CD14-positive monocyte (primary cell): Measurements from ENCODE around the gene UNK. TPM values are rescaled to one million over a fixed set of nuclear protein-coding genes. Genes with fewer than 3 reads are reported as not detected.

Experiments
- DNase-seq, 3 donors: peaks; one replicate each; pipeline ENCODE4 v3.0.0-alpha.2; 2011 to 2022
- H2AFZ ChIP-seq: 2 replicates; pipeline ENCODE4 v1.6.0; 2012; ENCODE audit warnings: mild to moderate bottlenecking, low read depth, low read length, inconsistent platforms; ENCODE audit not compliant: insufficient read depth, poor library complexity, severe bottlenecking
- H3K27ac ChIP-seq, 2 donors: 1 replicate in 1 of 2; 2 replicates in 1 of 2; pipeline ENCODE4 v1.5.1; 2012 to 2013; ENCODE audit warnings: low read length in 2 of 2, control low read depth in 1 of 2, inconsistent platforms in 1 of 2, low read depth in 1 of 2, mild to moderate bottlenecking in 1 of 2
- H3K27me3 ChIP-seq, 2 donors: one replicate each; pipeline versions ENCODE4 v1.6.0 to v1.6.1; 2011 to 2013; ENCODE audit warnings: low read length in 2 of 2; ENCODE audit not compliant: control insufficient read depth in 2 of 2, insufficient read depth in 2 of 2
- H3K36me3 ChIP-seq, 2 donors: replicated peaks in 1 of 2; 1 replicate in 1 of 2; 2 replicates in 1 of 2; pipeline versions ENCODE4 v1.5.1 to v1.6.1; 2012 to 2013; ENCODE audit warnings: low read length in 2 of 2, control low read depth in 1 of 2, inconsistent platforms in 1 of 2, mild to moderate bottlenecking in 1 of 2; ENCODE audit not compliant: insufficient read depth in 2 of 2, control insufficient read depth in 1 of 2
- H3K4me1 ChIP-seq, 2 donors: 1 replicate in 1 of 2; 2 replicates in 1 of 2; pipeline versions ENCODE4 v1.5.1 to v1.6.1; 2012 to 2013; ENCODE audit warnings: low read length in 2 of 2, control low read depth in 1 of 2, inconsistent platforms in 1 of 2, mild to moderate bottlenecking in 1 of 2, moderate library complexity in 1 of 2; ENCODE audit not compliant: insufficient read depth in 2 of 2, control insufficient read depth in 1 of 2
- H3K4me2 ChIP-seq: replicated peaks from 2 replicates; pipeline ENCODE3; 2012; ENCODE audit warnings: low read length, moderate library complexity, mild to moderate bottlenecking; ENCODE audit not compliant: poor library complexity, severe bottlenecking; ENCODE audit errors: extremely low read depth
- H3K4me3 ChIP-seq, 3 experiments: fragments of 200-600 bp in 1 of 3; sonication (generic) in 1 of 3; replicated peaks in 1 of 3; 1 replicate in 2 of 3; 2 replicates in 1 of 3; pipeline ENCODE4 v1.5.1; 2011 to 2013; ENCODE audit warnings: low read length in 3 of 3, mild to moderate bottlenecking in 3 of 3, control low read depth in 2 of 3, low read depth in 2 of 3, inconsistent platforms in 1 of 3, moderate library complexity in 1 of 3
- H3K79me2 ChIP-seq: 2 replicates; pipeline ENCODE4 v1.6.0; 2012; ENCODE audit warnings: mild to moderate bottlenecking, control low read depth, inconsistent platforms, low read length, moderate library complexity; ENCODE audit not compliant: insufficient read depth
- H3K9ac ChIP-seq: 2 replicates; pipeline ENCODE4 v1.6.0; 2017; ENCODE audit warnings: low read length, mild to moderate bottlenecking; ENCODE audit not compliant: insufficient read depth, poor library complexity, severe bottlenecking
- H3K9me3 ChIP-seq, 2 donors: replicated peaks in 1 of 2; 1 replicate in 1 of 2; 2 replicates in 1 of 2; pipeline versions ENCODE4 v1.5.1 to v1.6.1; 2012 to 2013; ENCODE audit warnings: low read length in 2 of 2, control low read depth in 1 of 2; ENCODE audit not compliant: control insufficient read depth in 1 of 2, insufficient read depth in 1 of 2
- H4K20me1 ChIP-seq: 2 replicates; pipeline ENCODE4 v1.6.0; 2012; ENCODE audit warnings: mild to moderate bottlenecking, low read length, control low read depth, moderate library complexity; ENCODE audit not compliant: insufficient read depth
- H3K27ac Mint-ChIP-seq, 7 donors: one replicate each; pipeline ENCODE4 v1.8.0; 2020; ENCODE audit warnings: mild to moderate bottlenecking in 7 of 7, mixed read lengths in 7 of 7, moderate library complexity in 6 of 7, inconsistent platforms in 2 of 7
- H3K27me3 Mint-ChIP-seq, 3 donors: one replicate each; pipeline ENCODE4 v1.8.0; 2021 to 2022; ENCODE audit warnings: low read depth in 3 of 3, mild to moderate bottlenecking in 3 of 3, mixed read lengths in 3 of 3, moderate library complexity in 3 of 3, inconsistent platforms in 1 of 3
- H3K36me3 Mint-ChIP-seq, 2 donors: one replicate each; pipeline ENCODE4 v1.8.0; 2020; ENCODE audit warnings: mixed read lengths in 2 of 2, inconsistent platforms in 1 of 2, mild to moderate bottlenecking in 1 of 2
- H3K4me1 Mint-ChIP-seq: one replicate; pipeline ENCODE4 v1.8.0; 2020; ENCODE audit warnings: mild to moderate bottlenecking, mixed read lengths
- H3K4me3 Mint-ChIP-seq, 2 donors: one replicate each; pipeline ENCODE4 v1.8.0; 2020; ENCODE audit warnings: mild to moderate bottlenecking in 2 of 2, mixed read lengths in 2 of 2, moderate library complexity in 1 of 2
- H3K9me3 Mint-ChIP-seq, 7 donors: one replicate each; pipeline ENCODE4 v1.8.0; 2020 to 2022; ENCODE audit warnings: mixed read lengths in 7 of 7, mild to moderate bottlenecking in 6 of 7, moderate library complexity in 6 of 7, inconsistent platforms in 2 of 7
- CTCF ChIP-seq: fragments of 200-600 bp; IDR thresholded peaks from one replicate; pipeline ENCODE4 v1.8.0; 2022; ENCODE audit warnings: antibody characterized with exemption, mild to moderate bottlenecking
- WGBS: methylation state at CpG from one replicate; pipeline ENCODE4 v1.1.5; 2013; ENCODE audit warnings: missing lambda C conversion rate; ENCODE audit not compliant: insufficient coverage; 5-methylcytosine and 5-hydroxymethylcytosine counted together
- intact Hi-C, 2 donors: fragments of 100-400 bp; cut with micrococcal nuclease; formaldehyde crosslinking; loops; one replicate each; pipeline versions ENCODE4 v1.15.0 to v1.15.1; 2023
- polyA plus RNA-seq, 3 donors: library from polyadenylated mRNA; depleted of rRNA in 1 of 3; unstranded in 2 of 3; stranded (reverse) in 1 of 3; fragments of 300-500 nt in 2 of 3; fragments of >200 nt in 1 of 3; fragmentation: Illumina TruSeq in 2 of 3; gene quantifications; 1 replicate in 2 of 3; 2 replicates in 1 of 3; pipeline ENCODE4 v1.2.3, GENCODE V29; 2012 to 2021

Gene UNK
- polyA plus RNA-seq, 3 donors: 6.3 to 12.9 (median 7.8) TPM

DNA sequence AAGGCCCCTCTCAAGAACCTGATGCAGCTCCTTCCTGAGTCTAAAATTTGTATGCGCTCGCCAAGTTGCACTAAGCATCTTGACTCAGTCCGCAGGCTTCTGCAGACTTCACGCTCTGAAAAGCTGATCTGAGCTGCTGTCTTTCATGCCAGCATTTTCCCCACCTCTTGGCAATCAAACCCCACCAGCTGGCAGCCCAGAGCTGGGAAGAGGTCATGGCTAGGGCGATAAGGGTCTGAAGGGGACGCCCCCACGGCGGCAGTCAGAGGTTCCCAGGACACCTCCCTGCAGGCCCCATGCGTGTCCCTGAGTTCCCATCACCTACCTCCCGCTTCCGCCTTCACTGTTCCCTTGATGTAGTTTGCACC is 64.7 kb downstream of the UNK start:
- no peak overlapping the region for H3K27ac ChIP-seq

GRCh38 chr17:75849724-75850123 is 65.1 kb downstream of the UNK start:
- peaks cover 58 to 73% of the 10 kb centered on the region in 2 donors for H3K36me3 Mint-ChIP-seq
- Histone ChIP-seq H3K4me3 (no peak overlapping the region), H2AFZ (no peak overlapping the region), H3K9ac (no peak overlapping the region), H3K4me1 (peaks cover 30 to 48% of the 10 kb centered on the region in 2 donors), H3K79me2 (peaks cover 36% of the 10 kb centered on the region), H3K27ac (no peak overlapping the region), H3K4me2 (no peak overlapping the region), H3K27me3 (no peaks in the 10 kb centered on the region), H4K20me1 (peaks cover 63% of the 10 kb centered on the region), H3K36me3 (peaks cover 55 to 61% of the 10 kb centered on the region in 2 donors), H3K9me3 (no peaks in the 10 kb centered on the region)
- H3K27me3 Mint-ChIP-seq: no peaks in the 10 kb centered on the region
- peaks cover 33% of the 10 kb centered on the region for H3K4me1 Mint-ChIP-seq
- intact Hi-C loops: loop anchor here (5.0 to 10.0 kb wide), 2 partner anchors 72 to 185 kb away; partner anchors contain the start of genes RECQL5 (in 1 of the 2) and SAP30BP (in 1 of the 2)
- no peak overlapping the region for H3K4me3 Mint-ChIP-seq
- 87% methylated on average over 9 of the region's 9 CpGs for WGBS
- H3K9me3 Mint-ChIP-seq: peaks cover 0 to 2% (median 0%) of the 10 kb centered on the region in 7 donors
- H3K27ac Mint-ChIP-seq: peak overlapping the region in 2 of 7 donors; percentile 3 to 54
- no peak for DNase-seq
- TF ChIP-seq CTCF: no peak

More for the DNA sequence above, 64.7 kb downstream of the UNK start:
- H3K4me3 ChIP-seq: no peak overlapping the region
- no peak overlapping the region for H3K9ac ChIP-seq
- Mint-ChIP-seq H3K36me3 (peaks cover 58 to 73% of the 10 kb centered on the region in 2 donors), H3K27me3 (no peaks in the 10 kb centered on the region), H3K9me3 (peaks cover 0 to 2% (median 0%) of the 10 kb centered on the region in 7 donors), H3K4me1 (peaks cover 29% of the 10 kb centered on the region), H3K27ac (peak overlapping the region in 1 of 7 donors; percentile 3), H3K4me3 (no peak overlapping the region)
- H3K27me3 ChIP-seq: no peaks in the 10 kb centered on the region
- no peak overlapping the region for H2AFZ ChIP-seq
- H3K36me3 ChIP-seq: peaks cover 55 to 61% of the 10 kb centered on the region in 2 donors
- TF ChIP-seq CTCF: no peak
- peaks cover 30 to 48% of the 10 kb centered on the region in 2 donors for H3K4me1 ChIP-seq
- intact Hi-C loops: loop anchor here (5.0 to 10.0 kb wide), 2 partner anchors 72 to 184 kb away; partner anchors contain the start of genes RECQL5 (in 1 of the 2) and SAP30BP (in 1 of the 2)
- H3K4me2 ChIP-seq: no peak overlapping the region
- WGBS: 97% methylated on average over 10 of the region's 11 CpGs
- no peak for DNase-seq
- H4K20me1 ChIP-seq: peaks cover 63% of the 10 kb centered on the region
- peaks cover 33% of the 10 kb centered on the region for H3K79me2 ChIP-seq
- H3K9me3 ChIP-seq: no peaks in the 10 kb centered on the region
